Common myeloid progenitor, CD34-positive (primary cell): ENCODE results near the gene PCYOX1L.

Source experiments
- CTCF ChIA-PET: fragments of 350-600 bp; sonication (Branson Sonifier 250); formaldehyde crosslinking; loops from one replicate; lab custom pipeline; 2021; ENCODE audit warnings: antibody characterized with exemption; lab: Charles Lee
- POLR2A ChIA-PET: fragments of 350-600 bp; sonication (Branson Sonifier 250); formaldehyde crosslinking; loops from one replicate; lab custom pipeline; 2021; ENCODE audit warnings: antibody characterized with exemption; lab: Charles Lee
- DNase-seq, 3 donors: peaks; one replicate each; pipeline versions ENCODE4 v3.0.0 to v3.0.0-alpha.2; 2013
- H3K27ac ChIP-seq, 2 experiments: 1 replicate in 1 of 2; 2 replicates in 1 of 2; pipeline ENCODE4 v1.7.0; 2013; ENCODE audit warnings: inconsistent platforms in 2 of 2, low read length in 2 of 2, mild to moderate bottlenecking in 2 of 2, low read depth in 1 of 2, moderate library complexity in 1 of 2; ENCODE audit not compliant: severe bottlenecking in 2 of 2, insufficient read depth in 1 of 2, poor library complexity in 1 of 2
- H3K27me3 ChIP-seq, 5 experiments: replicated peaks in 2 of 5; 1 replicate in 3 of 5; 2 replicates in 2 of 5; pipeline versions ENCODE4 v1.6.1 to v1.7.0; 2013; ENCODE audit warnings: low read length in 4 of 5, mild to moderate bottlenecking in 2 of 5, moderate library complexity in 2 of 5, inconsistent platforms in 1 of 5; ENCODE audit not compliant: insufficient read depth in 5 of 5, control insufficient read depth in 4 of 5
- H3K36me3 ChIP-seq, 4 experiments: 1 replicate in 2 of 4; 2 replicates in 2 of 4; pipeline versions ENCODE4 v1.6.1 to v1.7.0; 2013; ENCODE audit warnings: low read length in 3 of 4, control low read depth in 1 of 4, mild to moderate bottlenecking in 1 of 4; ENCODE audit not compliant: control insufficient read depth in 4 of 4, insufficient read depth in 4 of 4
- H3K4me1 ChIP-seq, 4 experiments: 1 replicate in 3 of 4; 2 replicates in 1 of 4; pipeline versions ENCODE4 v1.6.1 to v1.7.1; 2013; ENCODE audit warnings: low read length in 3 of 4, mild to moderate bottlenecking in 3 of 4, control low read depth in 1 of 4, inconsistent platforms in 1 of 4, moderate library complexity in 1 of 4; ENCODE audit not compliant: control insufficient read depth in 4 of 4, insufficient read depth in 4 of 4; ENCODE audit errors: control extremely low read depth in 1 of 4
- H3K4me3 ChIP-seq, 7 experiments: 1 replicate in 4 of 7; 2 replicates in 3 of 7; pipeline versions ENCODE4 v1.5.1 to v1.7.0; 2013; ENCODE audit warnings: mild to moderate bottlenecking in 7 of 7, low read length in 6 of 7, moderate library complexity in 6 of 7, inconsistent platforms in 2 of 7, low read depth in 2 of 7, control low read depth in 1 of 7; ENCODE audit not compliant: insufficient read depth in 4 of 7, control insufficient read depth in 1 of 7; ENCODE audit errors: extremely low read depth in 1 of 7
- H3K9me3 ChIP-seq, 5 experiments: 1 replicate in 4 of 5; 2 replicates in 1 of 5; pipeline versions ENCODE4 v1.6.1 to v1.7.1; 2013; ENCODE audit warnings: low read length in 4 of 5, mild to moderate bottlenecking in 2 of 5, inconsistent platforms in 1 of 5, low read depth in 1 of 5, moderate library complexity in 1 of 5; ENCODE audit not compliant: control insufficient read depth in 4 of 5, insufficient read depth in 2 of 5; ENCODE audit errors: control extremely low read depth in 1 of 5
- WGBS: methylation state at CpG from one replicate; pipeline ENCODE4 v1.1.5; 2013; ENCODE audit not compliant: insufficient coverage; 5-methylcytosine and 5-hydroxymethylcytosine counted together

The PCYOX1L gene

GRCh38 chr5:149363358-149363757, 5.5 kb downstream of the PCYOX1L start:
- Histone ChIP-seq H3K36me3 (peaks cover 2 to 12% (median 5%) of the 10 kb centered on the region in 4 experiments), H3K4me3 (no peak overlapping the region), H3K27me3 (no peaks in the 10 kb centered on the region), H3K4me1 (peaks cover 2 to 44% (median 8%) of the 10 kb centered on the region in 4 experiments), H3K27ac (no peak overlapping the region), H3K9me3 (no peaks in the 10 kb centered on the region)
- CTCF ChIA-PET = interaction anchor here (0.9 to 22.5 kb wide), 4 partner anchors 7 to 232 kb away, joined by 3 to 209 read pairs (median 17); partner anchors contain the start of gene IL17B
- DNase-seq = peak in 2 of 3 donors; percentile 27 to 43
- POLR2A ChIA-PET = no interaction called here

GRCh38 chr5:149363936-149364335, 6.1 kb downstream of the PCYOX1L start:
- no peak for DNase-seq
- peaks cover 2 to 15% (median 6%) of the 10 kb centered on the region in 4 experiments for H3K36me3 ChIP-seq
- CTCF ChIA-PET = interaction anchor here (0.9 to 22.5 kb wide), 4 partner anchors 18 to 232 kb away, joined by 3 to 209 read pairs (median 24); partner anchors contain the start of genes GRPEL2 and IL17B
- POLR2A ChIA-PET = no interaction called here
- 98% methylated on average over 8 of the region's 9 CpGs for WGBS
- H3K9me3 ChIP-seq = no peaks in the 10 kb centered on the region
- peaks cover 0 to 38% (median 6%) of the 10 kb centered on the region in 4 experiments for H3K4me1 ChIP-seq
- H3K4me3 ChIP-seq = no peak overlapping the region
- no peaks in the 10 kb centered on the region for H3K27me3 ChIP-seq
- H3K27ac ChIP-seq = no peak overlapping the region

- peaks cover 2 to 15% (median 6%) of the 10 kb centered on the region in 4 experiments for H3K36me3 ChIP-seq
- WGBS = 95% methylated on average over 2 of the region's 2 CpGs
- no peak overlapping the region for H3K27ac ChIP-seq
- no peak for DNase-seq
- ChIA-PET CTCF (interaction anchor here (5.0 to 22.5 kb wide), 3 partner anchors 17 to 49 kb away, joined by 45 to 209 read pairs (median 46); partner anchors contain the start of genes GRPEL2 and IL17B), POLR2A (no interaction called here)
- H3K9me3 ChIP-seq = no peaks in the 10 kb centered on the region
- peaks cover 0 to 30% (median 4%) of the 10 kb centered on the region in 4 experiments for H3K4me1 ChIP-seq
- H3K4me3 ChIP-seq = no peak overlapping the region
- no peaks in the 10 kb centered on the region for H3K27me3 ChIP-seq
These were observed 6.9 kb downstream of the PCYOX1L start for GRCh38 chr5:149364719-149365118.

GRCh38 chr5:149365418-149365817, 7.6 kb downstream of the PCYOX1L start:
- Histone ChIP-seq H3K4me1 (peaks cover 0 to 23% (median 1%) of the 10 kb centered on the region in 4 experiments), H3K4me3 (no peak overlapping the region), H3K27me3 (no peaks in the 10 kb centered on the region), H3K9me3 (no peaks in the 10 kb centered on the region), H3K36me3 (peaks cover 2 to 15% (median 6%) of the 10 kb centered on the region in 4 experiments), H3K27ac (no peak overlapping the region)
- 98% methylated on average over 5 of the region's 6 CpGs for WGBS
- CTCF ChIA-PET = interaction anchor here (0.9 to 22.5 kb wide), 8 partner anchors 10 to 256 kb away, joined by 3 to 209 read pairs (median 36); partner anchors contain the start of genes GRPEL2, IL17B and PCYOX1L
- no peak for DNase-seq
- POLR2A ChIA-PET = no interaction called here

- no CpG with 5 or more reads among the region's 1 CpG for WGBS
- no peak overlapping the region for H3K27ac ChIP-seq
- ChIA-PET POLR2A (no interaction called here), CTCF (interaction anchor here (0.9 to 22.5 kb wide), 14 partner anchors 11 to 255 kb away, joined by 3 to 209 read pairs (median 12); partner anchors contain the start of genes GRPEL2, IL17B and PCYOX1L)
- peaks cover 0 to 19% (median 0%) of the 10 kb centered on the region in 4 experiments for H3K4me1 ChIP-seq
- H3K27me3 ChIP-seq = no peaks in the 10 kb centered on the region
- H3K9me3 ChIP-seq = no peaks in the 10 kb centered on the region
- DNase-seq = no peak
- H3K36me3 ChIP-seq = peaks cover 2 to 15% (median 6%) of the 10 kb centered on the region in 4 experiments
- H3K4me3 ChIP-seq = no peak overlapping the region
These were observed 8.4 kb downstream of the PCYOX1L start for GRCh38 chr5:149366169-149366729.

- Histone ChIP-seq H3K36me3 (peaks cover 2 to 15% (median 6%) of the 10 kb centered on the region in 4 experiments), H3K9me3 (no peaks in the 10 kb centered on the region), H3K27me3 (no peaks in the 10 kb centered on the region), H3K4me3 (no peak overlapping the region), H3K27ac (no peak overlapping the region), H3K4me1 (peaks cover 0 to 19% (median 0%) of the 10 kb centered on the region in 4 experiments)
- peak; percentile 51 to 71 (median 59) for DNase-seq
- ChIA-PET POLR2A (no interaction called here), CTCF (interaction anchor here (0.7 to 22.5 kb wide), 27 partner anchors 8 to 809 kb away, joined by 3 to 209 read pairs (median 5); partner anchors contain the start of genes GRPEL2, IL17B and PCYOX1L)
- WGBS = 64% methylated on average over 12 of the region's 14 CpGs
These were observed 9.6 kb downstream of the PCYOX1L start for GRCh38 chr5:149367249-149367971.
